Measurements from ENCODE around the gene AGT.
"Not testable (repeated sequence)": the region's sequence is repeated elsewhere in the genome, so short reads cannot be mapped to it uniquely, and the experiment has no call there.

Gene AGT

GRCh38 chr1:230684998-230685397 lies 28.9 kb downstream of the AGT start:
- DNase-seq = no peak

GRCh38 chr1:230684146-230684545 lies 29.8 kb downstream of the AGT start:
- DNase-seq = no peak

GRCh38 chr1:230682882-230683610 lies 30.9 kb downstream of the AGT start:
- no peak for DNase-seq

- DNase-seq = no peak
Observed at GRCh38 chr1:230682274-230682673, 31.6 kb downstream of the AGT start.

- peak; percentile 65 for DNase-seq
Observed at GRCh38 chr1:230681599-230681998, 32.3 kb downstream of the AGT start.

- DNase-seq = no peak
Observed at GRCh38 chr1:230680300-230681025, 33.5 kb downstream of the AGT start.

- DNase-seq = no peak
Observed at GRCh38 chr1:230679825-230680224, 34.1 kb downstream of the AGT start.

GRCh38 chr1:230679192-230679591 lies 34.7 kb downstream of the AGT start:
- no peak for DNase-seq

- DNase-seq = no peak
Observed at GRCh38 chr1:230677200-230677599, 36.7 kb downstream of the AGT start.

GRCh38 chr1:230674581-230674980 lies 39.3 kb downstream of the AGT start:
- no peak for DNase-seq

GRCh38 chr1:230669543-230669942 lies 44.4 kb downstream of the AGT start:
- no peak for DNase-seq

- DNase-seq = no peak
Observed at GRCh38 chr1:230668227-230668626, 45.7 kb downstream of the AGT start.

GRCh38 chr1:230661976-230662375 lies 51.9 kb downstream of the AGT start:
- no peak for DNase-seq

GRCh38 chr1:230658691-230659090 lies 55.2 kb downstream of the AGT start:
- DNase-seq = no peak

- not testable (repeated sequence) for DNase-seq
Observed at GRCh38 chr1:230658103-230658502, 55.8 kb downstream of the AGT start.

GRCh38 chr1:230656719-230657118 lies 57.2 kb downstream of the AGT start:
- not testable (repeated sequence) for DNase-seq
